ENCODE data around the gene WDFY4.

DNA sequence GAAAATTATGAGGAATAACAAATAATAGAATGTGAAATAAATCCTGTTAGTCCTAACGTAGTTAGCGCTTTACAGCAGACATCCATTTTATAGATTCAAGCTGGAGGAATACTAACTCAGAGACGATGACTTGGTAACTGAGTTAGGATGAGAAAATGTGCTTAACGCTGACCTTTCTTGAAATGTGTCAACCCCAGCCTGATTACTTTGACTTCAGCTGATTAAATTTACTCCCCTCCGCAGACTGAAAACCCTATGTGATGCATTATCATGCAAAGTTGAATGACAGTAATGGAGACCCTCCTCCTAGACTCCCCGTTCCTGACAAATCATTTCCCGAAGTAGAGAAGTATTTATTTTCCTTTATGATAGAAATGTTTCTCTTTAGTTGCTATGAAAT lies 54.5 kb downstream of the WDFY4 start:
- no peak for TF ChIP-seq POLR2A (IDR thresholded peaks at IDR 0.05)
- TF ChIP-seq CTCF (IDR thresholded peaks at IDR 0.05): no peak
- TF ChIP-seq EP300 (IDR thresholded peaks at IDR 0.05): no peak
- no peak for TF ChIP-seq POLR2AphosphoS5 (IDR thresholded peaks at IDR 0.05)

Measured in gastroesophageal sphincter (tissue), 3 donors.